Astrocyte (in vitro differentiated cells and primary cell): ENCODE data around the gene RPL13A. TPM values are rescaled to one million over a fixed set of nuclear protein-coding genes. Genes with fewer than 3 reads are reported as not detected.

Source experiments
- DNase-seq: peaks from one replicate; pipeline ENCODE4 v3.0.0-alpha.2; 2010; ENCODE audit warnings: low read depth
- FAIRE-seq: peaks from 2 replicates; lab custom pipeline; 2011; peaks lifted over from hg19 to GRCh38; lab: Jason Lieb, UNC
- H2AFZ ChIP-seq: 2 replicates; pipeline ENCODE4 v1.6.0; 2012; ENCODE audit warnings: low read depth, low read length, inconsistent platforms
- H3K27ac ChIP-seq: 2 replicates; pipeline ENCODE4 v1.5.1; 2011; ENCODE audit warnings: low read depth, low read length, inconsistent platforms
- H3K27me3 ChIP-seq: 2 replicates; pipeline ENCODE4 v1.6.0; 2011; ENCODE audit warnings: low read length, inconsistent platforms; ENCODE audit not compliant: insufficient read depth
- H3K36me3 ChIP-seq: 2 replicates; pipeline ENCODE4 v1.5.1; 2011; ENCODE audit warnings: low read length, inconsistent platforms; ENCODE audit not compliant: insufficient read depth
- H3K4me1 ChIP-seq: 2 replicates; pipeline ENCODE4 v1.5.1; 2011; ENCODE audit warnings: low read length, inconsistent platforms; ENCODE audit not compliant: insufficient read depth
- H3K4me2 ChIP-seq: 2 replicates; pipeline ENCODE4 v1.6.0; 2012; ENCODE audit warnings: low read length, inconsistent platforms
- H3K4me3 ChIP-seq: 2 replicates; pipeline ENCODE4 v1.5.1; 2011; ENCODE audit warnings: low read depth, mild to moderate bottlenecking, low read length, inconsistent platforms; ENCODE audit not compliant: insufficient read depth
- H3K79me2 ChIP-seq: 2 replicates; pipeline ENCODE4 v1.6.0; 2012; ENCODE audit warnings: mild to moderate bottlenecking, low read length, inconsistent platforms; ENCODE audit not compliant: insufficient read depth
- H3K9ac ChIP-seq: 2 replicates; pipeline ENCODE4 v1.6.0; 2012; ENCODE audit warnings: mild to moderate bottlenecking, low read length, inconsistent platforms
- H3K9me3 ChIP-seq: 2 replicates; pipeline ENCODE4 v1.5.1; 2012; ENCODE audit warnings: low read depth, mild to moderate bottlenecking, low read length, inconsistent platforms; ENCODE audit not compliant: insufficient read depth
- H4K20me1 ChIP-seq: 2 replicates; pipeline ENCODE4 v1.6.0; 2012; ENCODE audit warnings: low read length, inconsistent platforms; ENCODE audit not compliant: insufficient read depth
- H3K27ac Mint-ChIP-seq: one replicate; pipeline ENCODE4 v1.8.0; 2021; ENCODE audit warnings: mild to moderate bottlenecking, mixed read lengths; ENCODE audit not compliant: unreplicated experiment
- H3K27me3 Mint-ChIP-seq: one replicate; pipeline ENCODE4 v1.8.0; 2021; ENCODE audit warnings: low read depth, mixed read lengths; ENCODE audit not compliant: unreplicated experiment
- H3K36me3 Mint-ChIP-seq: one replicate; pipeline ENCODE4 v1.8.0; 2021; ENCODE audit warnings: low read depth, mixed read lengths; ENCODE audit not compliant: unreplicated experiment
- H3K4me1 Mint-ChIP-seq: one replicate; pipeline ENCODE4 v1.8.0; 2021; ENCODE audit warnings: low read depth, mixed read lengths; ENCODE audit not compliant: unreplicated experiment
- H3K4me3 Mint-ChIP-seq: one replicate; pipeline ENCODE4 v1.8.0; 2021; ENCODE audit warnings: mild to moderate bottlenecking, moderate library complexity, mixed read lengths; ENCODE audit not compliant: unreplicated experiment
- H3K9me3 Mint-ChIP-seq: one replicate; pipeline ENCODE4 v1.8.0; 2021; ENCODE audit warnings: mild to moderate bottlenecking, mixed read lengths; ENCODE audit not compliant: unreplicated experiment
- EZH2 ChIP-seq: IDR thresholded peaks from 2 replicates; pipeline ENCODE4 v1.6.1; 2012; ENCODE audit warnings: mild to moderate bottlenecking, low read length, inconsistent platforms; ENCODE audit not compliant: insufficient read depth
- total RNA-seq: library from RNA; stranded (reverse); gene quantifications from 2 replicates; pipeline ENCODE4 v1.2.1, GENCODE V29; 2021
- TF ChIP-seq, protein P1 (sequence below): IDR thresholded peaks from 2 replicates; pipeline ENCODE4 v1.5.1; 2011; ENCODE audit warnings: low read depth, mild to moderate bottlenecking, inconsistent platforms, low read length, moderate library complexity; ENCODE audit not compliant: insufficient read depth

The RPL13A gene
- total RNA-seq, 1 donor from 2014 or later = 2,119 TPM

DNA sequence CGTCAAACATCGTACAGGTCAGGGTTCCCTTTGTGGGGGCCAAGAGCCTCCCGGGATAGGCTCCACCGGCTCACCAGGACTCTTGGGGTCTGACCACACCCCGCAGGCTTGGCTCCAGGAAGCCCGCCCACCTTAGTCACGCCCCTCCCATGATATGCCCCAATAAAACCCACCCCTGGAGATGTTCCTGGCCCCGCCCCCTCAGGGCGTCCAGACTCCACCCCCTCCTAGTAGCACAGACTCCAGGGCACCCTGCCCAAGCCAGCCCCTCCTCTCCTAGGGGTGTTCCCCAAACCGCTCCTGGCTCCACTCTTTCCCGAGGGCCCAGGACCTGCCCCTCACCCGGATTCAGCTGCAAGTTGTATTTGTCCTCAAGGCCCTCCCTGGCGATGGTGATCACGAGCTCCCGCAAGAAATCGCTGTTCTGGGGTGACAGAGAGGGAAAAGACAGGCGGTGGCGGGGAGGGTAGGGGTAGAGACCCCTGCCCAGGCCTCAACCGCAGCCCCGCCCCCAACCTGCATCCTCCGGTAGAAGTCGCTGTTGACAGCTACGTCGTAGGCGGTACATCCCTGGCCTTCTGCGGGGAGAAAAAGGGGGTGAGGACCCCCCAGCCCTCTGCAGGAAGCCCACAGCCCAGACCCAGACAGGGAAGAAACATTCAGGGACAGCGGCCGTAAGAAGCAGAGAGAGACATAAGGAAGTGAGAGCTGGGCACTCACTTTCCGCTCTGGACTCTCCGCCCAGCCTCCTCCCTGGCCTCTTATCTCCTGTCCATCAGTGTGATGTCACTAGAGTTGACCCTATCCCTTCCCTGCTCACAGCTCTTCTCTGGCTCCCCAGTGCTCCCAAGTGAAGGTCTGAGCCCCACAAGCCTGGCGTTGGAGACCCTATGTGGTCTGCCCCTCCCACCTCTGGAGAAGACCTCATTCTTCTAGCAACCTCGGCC lies 39.6 kb upstream of the RPL13A start:
- Mint-ChIP-seq H3K4me1 (peaks cover 5% of the 10 kb centered on the region), H3K27me3 (no peaks in the 10 kb centered on the region), H3K36me3 (peaks cover 16% of the 10 kb centered on the region), H3K9me3 (no peaks in the 10 kb centered on the region), H3K4me3 (peak overlapping the region; percentile 50), H3K27ac (no peak overlapping the region)
- FAIRE-seq = no peak
- Histone ChIP-seq H3K9ac (no peak overlapping the region), H3K79me2 (peaks cover 13% of the 10 kb centered on the region), H3K27ac (no peak overlapping the region), H3K36me3 (no peaks in the 10 kb centered on the region), H2AFZ (no peak overlapping the region), H4K20me1 (peaks cover 4% of the 10 kb centered on the region), H3K9me3 (no peaks in the 10 kb centered on the region), H3K4me3 (no peak overlapping the region), H3K4me2 (no peak overlapping the region), H3K27me3 (no peaks in the 10 kb centered on the region), H3K4me1 (peaks cover 7% of the 10 kb centered on the region)
- no peak for DNase-seq
- TF ChIP-seq, protein P1, sequence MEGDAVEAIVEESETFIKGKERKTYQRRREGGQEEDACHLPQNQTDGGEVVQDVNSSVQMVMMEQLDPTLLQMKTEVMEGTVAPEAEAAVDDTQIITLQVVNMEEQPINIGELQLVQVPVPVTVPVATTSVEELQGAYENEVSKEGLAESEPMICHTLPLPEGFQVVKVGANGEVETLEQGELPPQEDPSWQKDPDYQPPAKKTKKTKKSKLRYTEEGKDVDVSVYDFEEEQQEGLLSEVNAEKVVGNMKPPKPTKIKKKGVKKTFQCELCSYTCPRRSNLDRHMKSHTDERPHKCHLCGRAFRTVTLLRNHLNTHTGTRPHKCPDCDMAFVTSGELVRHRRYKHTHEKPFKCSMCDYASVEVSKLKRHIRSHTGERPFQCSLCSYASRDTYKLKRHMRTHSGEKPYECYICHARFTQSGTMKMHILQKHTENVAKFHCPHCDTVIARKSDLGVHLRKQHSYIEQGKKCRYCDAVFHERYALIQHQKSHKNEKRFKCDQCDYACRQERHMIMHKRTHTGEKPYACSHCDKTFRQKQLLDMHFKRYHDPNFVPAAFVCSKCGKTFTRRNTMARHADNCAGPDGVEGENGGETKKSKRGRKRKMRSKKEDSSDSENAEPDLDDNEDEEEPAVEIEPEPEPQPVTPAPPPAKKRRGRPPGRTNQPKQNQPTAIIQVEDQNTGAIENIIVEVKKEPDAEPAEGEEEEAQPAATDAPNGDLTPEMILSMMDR = no peak
- no peak for TF ChIP-seq EZH2

DNA sequence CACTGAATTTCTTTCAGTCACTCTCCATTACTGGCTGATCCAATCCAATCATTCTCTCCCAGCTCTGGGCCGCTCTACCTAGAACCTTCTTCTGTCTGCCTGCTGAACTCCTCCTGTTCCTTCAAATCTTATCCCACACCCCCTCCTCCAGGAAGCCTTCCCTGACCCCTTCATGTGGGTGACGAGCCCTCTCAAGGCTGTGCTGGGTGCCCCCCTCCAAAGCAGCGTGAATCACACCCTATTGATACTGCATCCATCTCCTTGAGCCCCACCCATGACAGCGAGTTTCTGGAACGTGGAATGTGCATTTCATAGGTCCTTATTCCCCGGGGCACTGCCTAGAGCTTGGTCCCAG lies 39.0 kb upstream of the RPL13A start:
- Histone ChIP-seq H3K79me2 (peaks cover 13% of the 10 kb centered on the region), H3K4me2 (no peak overlapping the region), H3K9ac (no peak overlapping the region), H4K20me1 (peaks cover 4% of the 10 kb centered on the region), H2AFZ (no peak overlapping the region), H3K4me3 (no peak overlapping the region), H3K9me3 (no peaks in the 10 kb centered on the region), H3K27me3 (no peaks in the 10 kb centered on the region), H3K36me3 (no peaks in the 10 kb centered on the region), H3K27ac (no peak overlapping the region), H3K4me1 (peaks cover 4% of the 10 kb centered on the region)
- Mint-ChIP-seq H3K9me3 (no peaks in the 10 kb centered on the region), H3K27me3 (no peaks in the 10 kb centered on the region), H3K4me1 (peaks cover 5% of the 10 kb centered on the region), H3K36me3 (peaks cover 16% of the 10 kb centered on the region), H3K27ac (no peak overlapping the region), H3K4me3 (no peak overlapping the region)
- no peak for FAIRE-seq
- no peak for DNase-seq
- TF ChIP-seq, protein P1 = no peak
- no peak for TF ChIP-seq EZH2

DNA sequence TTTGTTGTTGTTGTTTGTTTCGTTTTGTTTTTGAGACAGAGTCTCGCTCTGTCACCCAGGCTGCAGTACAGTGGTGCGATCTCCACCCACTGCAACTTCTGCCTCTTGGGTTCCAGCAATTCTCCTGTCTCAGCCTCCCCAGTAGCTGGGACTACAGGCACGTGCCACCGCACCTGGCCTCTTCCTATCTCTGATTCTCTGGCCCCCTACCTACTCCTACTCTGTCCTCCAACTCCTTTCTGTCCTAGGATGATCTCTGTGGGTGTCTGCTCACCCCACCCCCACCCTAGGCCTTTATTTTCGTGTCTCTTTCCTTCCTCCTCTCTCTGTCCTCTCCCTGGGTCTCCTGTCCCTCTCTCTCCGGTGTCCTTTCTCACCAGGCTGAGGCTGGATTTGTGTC lies 37.0 kb upstream of the RPL13A start:
- TF ChIP-seq, protein P1 = no peak
- no peak for TF ChIP-seq EZH2
- Mint-ChIP-seq H3K4me3 (peak overlapping the region; percentile 98), H3K36me3 (peaks cover 16% of the 10 kb centered on the region), H3K9me3 (no peaks in the 10 kb centered on the region), H3K27me3 (no peaks in the 10 kb centered on the region), H3K4me1 (peaks cover 5% of the 10 kb centered on the region), H3K27ac (peak overlapping the region; percentile 94)
- DNase-seq (no peak), FAIRE-seq (no peak)
- H3K4me1 ChIP-seq = peaks cover 8% of the 10 kb centered on the region
- peak overlapping the region; percentile 98 for H3K4me2 ChIP-seq
- no peaks in the 10 kb centered on the region for H3K27me3 ChIP-seq
- H4K20me1 ChIP-seq = peaks cover 4% of the 10 kb centered on the region
- peaks cover 13% of the 10 kb centered on the region for H3K79me2 ChIP-seq
- no peak overlapping the region for H2AFZ ChIP-seq
- H3K27ac ChIP-seq = no peak overlapping the region
- H3K9ac ChIP-seq = peak overlapping the region; percentile 94
- peak overlapping the region; percentile 96 for H3K4me3 ChIP-seq
- no peaks in the 10 kb centered on the region for H3K9me3 ChIP-seq
- H3K36me3 ChIP-seq = no peaks in the 10 kb centered on the region
